Cerebellar cortex (tissue), 1 donor: ENCODE results near the gene TNNT3.
A peak's percentile ranks its signal among the peaks of the same experiment; 100 is the strongest.
"Not testable (repeated sequence)": the region's sequence is repeated elsewhere in the genome, so short reads cannot be mapped to it uniquely, and the experiment has no call there.

ENCODE experiments used
- DNase-seq: peaks from one replicate; pipeline ENCODE4 v3.0.0-alpha.2; 2015; ENCODE audit warnings: low spot score

TNNT3 gene

DNA sequence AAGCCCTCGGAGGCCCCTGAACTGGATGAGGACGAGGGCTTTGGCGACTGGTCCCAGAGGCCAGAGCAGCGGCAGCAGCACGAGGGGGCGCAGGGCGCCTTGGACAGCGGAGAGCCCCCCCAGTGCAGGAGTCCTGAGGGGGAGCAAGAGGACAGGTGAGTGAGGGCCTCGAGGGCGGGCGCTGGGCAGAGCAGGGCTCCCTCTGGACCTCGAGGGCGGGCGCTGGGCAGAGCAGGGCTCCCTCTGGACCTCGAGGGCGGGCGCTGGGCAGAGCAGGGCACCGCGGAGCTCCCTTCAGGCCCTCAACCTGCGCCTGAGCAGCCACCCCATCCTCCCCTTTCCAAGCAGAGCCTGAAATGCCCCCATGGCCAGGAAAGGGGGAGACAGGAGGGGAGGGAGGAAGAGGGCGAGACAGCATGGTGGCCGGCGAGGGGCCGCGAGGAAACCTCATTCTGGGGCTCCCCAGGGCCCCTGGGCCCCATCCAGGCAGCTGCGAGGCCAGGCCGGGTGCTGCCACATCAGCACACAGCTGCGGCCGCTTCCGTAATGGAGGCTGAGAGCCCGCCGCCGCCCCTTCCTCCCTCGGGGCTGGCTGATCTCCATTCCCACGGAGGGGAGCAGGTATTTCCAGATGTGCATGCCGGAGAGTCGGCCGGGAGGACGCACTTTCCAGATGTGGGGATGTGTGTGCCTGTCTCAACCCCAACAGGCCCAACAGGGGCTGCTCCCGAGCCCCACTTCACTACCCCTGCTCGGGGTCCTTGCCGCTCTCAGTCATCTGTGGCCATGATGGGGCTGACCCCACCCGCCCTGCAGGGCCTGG is 37.9 kb upstream of the TNNT3 start:
- DNase-seq, result no peak

- peak; percentile 52 for DNase-seq
Observed at GRCh38 chr11:1882265-1883238, 37.0 kb upstream of the TNNT3 start.

DNA sequence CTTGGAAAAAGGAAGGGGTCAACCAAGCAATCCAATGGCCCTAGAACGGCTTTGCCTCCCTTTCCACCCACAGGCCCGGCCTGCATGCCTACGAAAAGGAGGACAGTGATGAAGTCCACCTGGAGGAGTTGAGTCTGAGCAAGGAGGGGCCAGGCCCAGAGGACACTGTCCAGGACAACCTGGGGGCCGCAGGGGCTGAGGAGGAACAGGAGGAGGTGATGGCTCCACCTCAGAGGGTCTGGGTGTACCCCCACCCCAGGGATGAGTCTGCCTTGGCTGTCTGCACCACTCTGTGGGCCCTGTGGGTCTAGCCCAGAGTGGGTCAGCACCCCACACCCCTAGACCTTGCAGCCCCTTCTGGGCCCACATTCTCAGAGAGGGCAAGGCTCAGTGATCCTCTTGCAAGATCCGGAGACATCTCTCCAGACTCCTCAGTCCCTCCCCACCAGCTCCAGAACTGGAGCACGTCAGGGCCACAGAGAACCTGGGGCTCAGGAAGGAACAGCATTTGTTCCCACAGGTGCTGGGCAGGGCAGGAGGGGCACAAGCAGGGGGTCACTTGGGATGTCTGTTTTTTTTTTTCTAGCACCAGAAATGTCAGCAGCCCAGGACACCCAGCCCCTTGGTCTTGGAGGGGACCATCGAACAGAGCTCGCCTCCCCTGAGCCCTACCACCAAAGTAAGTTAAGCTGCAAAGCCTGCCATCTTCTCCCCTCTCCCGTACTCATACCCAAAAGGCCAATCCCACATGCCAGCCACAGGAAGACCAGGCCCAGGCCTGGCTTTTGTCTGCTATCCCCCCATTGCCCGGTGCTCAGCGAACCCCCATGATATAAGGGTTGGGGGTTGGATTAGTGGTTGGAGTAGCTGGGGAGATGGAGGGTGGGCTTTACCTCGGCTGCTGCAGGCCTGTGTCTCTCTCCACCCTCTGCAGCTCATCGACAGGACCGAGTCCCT is 35.9 kb upstream of the TNNT3 start:
- no peak for DNase-seq

DNA sequence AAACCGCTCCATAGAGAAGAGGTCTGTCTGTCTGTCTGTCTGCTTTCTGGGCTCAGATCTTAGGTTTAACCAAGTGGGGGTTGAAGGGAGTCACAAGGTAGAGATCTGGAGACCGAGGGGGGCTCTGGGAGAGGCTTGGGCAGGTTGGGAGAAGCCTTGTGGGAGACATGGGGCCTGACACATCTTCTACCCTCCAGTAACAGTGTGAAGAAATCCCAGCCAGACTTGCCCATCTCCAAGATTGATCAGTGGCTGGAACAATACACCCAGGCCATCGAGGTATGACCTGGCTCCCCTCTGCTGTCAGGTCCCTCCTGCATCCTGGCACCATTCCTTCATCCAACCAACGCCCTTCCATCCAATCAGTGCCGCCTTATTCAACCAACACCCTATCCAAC is 35.2 kb upstream of the TNNT3 start:
- DNase-seq, result no peak

DNA sequence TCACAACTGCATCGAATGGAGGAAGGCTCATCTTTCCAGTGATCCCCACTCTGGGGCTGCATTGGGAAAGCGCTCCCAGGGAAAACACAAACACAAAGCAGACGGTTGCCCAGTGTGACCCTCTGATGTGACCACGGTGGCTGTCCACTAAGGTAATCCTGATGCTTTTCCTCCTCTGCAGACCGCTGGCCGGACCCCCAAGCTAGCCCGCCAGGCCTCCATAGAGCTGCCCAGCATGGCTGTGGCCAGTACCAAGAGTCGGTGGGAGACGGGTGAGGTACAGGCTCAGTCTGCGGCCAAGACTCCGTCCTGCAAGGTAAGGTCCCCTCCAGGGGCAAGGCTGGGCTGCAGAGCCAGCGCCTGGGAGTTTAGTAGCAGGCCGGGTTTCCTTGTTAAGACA is 33.0 kb upstream of the TNNT3 start:
- not testable (repeated sequence) for DNase-seq

- DNase-seq, result no peak
Observed at GRCh38 chr11:1887451-1888346, 31.8 kb upstream of the TNNT3 start.

DNA sequence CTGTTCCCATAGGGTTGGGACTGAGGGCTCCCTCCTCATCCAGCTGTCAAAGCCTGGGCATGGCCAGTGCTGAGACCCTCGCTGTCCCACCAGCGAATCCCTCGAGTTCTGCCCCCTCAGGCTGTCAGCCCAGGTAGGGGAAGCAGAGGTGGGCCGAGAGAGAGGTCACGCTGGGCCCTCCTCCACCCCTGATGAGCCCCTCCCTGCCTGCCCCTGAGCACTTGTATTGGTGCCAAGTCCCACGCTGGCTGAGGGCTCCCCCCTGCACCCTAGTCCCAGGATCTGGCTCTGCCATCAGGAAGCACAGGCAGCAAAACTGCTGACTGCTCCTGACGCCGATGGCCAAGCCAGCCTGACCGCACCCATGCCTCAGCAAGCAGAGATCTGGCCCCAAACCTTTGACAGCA is 31.2 kb upstream of the TNNT3 start:
- no peak for DNase-seq

- DNase-seq, result no peak
Observed at GRCh38 chr11:1888811-1889210, 30.7 kb upstream of the TNNT3 start.

DNA sequence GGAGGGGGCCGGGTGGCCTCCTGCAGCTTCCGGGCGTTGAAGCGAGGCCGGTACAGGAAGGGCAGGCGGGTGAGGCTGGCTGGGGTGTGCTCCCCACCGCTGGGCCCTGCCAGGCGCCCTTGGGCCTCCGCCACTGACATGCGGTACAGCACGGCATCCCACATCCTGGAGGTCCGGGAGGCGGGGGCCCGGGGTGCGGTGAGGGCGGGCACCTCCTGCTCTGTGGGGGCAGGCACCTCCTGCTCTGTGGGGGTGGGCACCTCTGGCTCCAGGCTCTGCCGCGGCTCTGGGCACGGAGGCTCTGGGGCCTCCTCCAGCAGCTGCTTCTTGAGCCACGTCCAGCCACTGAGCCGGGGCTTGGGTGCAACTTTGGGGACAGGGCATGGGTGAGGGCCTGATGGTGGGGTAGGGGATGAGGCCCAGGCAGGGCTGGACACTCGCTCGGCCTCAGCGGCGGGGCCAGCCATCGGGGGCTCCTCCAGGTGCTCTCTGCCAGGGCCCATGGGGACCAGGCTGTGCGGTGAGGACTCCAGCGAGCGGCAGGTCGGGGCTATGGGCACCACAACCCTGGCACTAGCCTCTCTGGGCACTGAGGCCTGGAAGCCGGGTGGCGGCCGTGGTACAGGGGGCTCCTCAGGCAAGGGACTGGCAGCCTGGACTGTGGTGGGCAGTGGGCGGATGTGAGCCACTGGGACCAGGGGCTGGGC is 30.1 kb upstream of the TNNT3 start:
- no peak for DNase-seq

- DNase-seq, result no peak
Observed at GRCh38 chr11:1889941-1890855, 29.3 kb upstream of the TNNT3 start.

GRCh38 chr11:1890856-1891830 is 28.4 kb upstream of the TNNT3 start:
- DNase-seq, result no peak

- no peak for DNase-seq
Observed at GRCh38 chr11:1891831-1892115, 27.7 kb upstream of the TNNT3 start, which contains the start of gene PRR33. TSS of gene PRR33 (minus strand) at chr11:1891895. CDS start at chr11:1890584, 1,311 bp downstream.

DNA sequence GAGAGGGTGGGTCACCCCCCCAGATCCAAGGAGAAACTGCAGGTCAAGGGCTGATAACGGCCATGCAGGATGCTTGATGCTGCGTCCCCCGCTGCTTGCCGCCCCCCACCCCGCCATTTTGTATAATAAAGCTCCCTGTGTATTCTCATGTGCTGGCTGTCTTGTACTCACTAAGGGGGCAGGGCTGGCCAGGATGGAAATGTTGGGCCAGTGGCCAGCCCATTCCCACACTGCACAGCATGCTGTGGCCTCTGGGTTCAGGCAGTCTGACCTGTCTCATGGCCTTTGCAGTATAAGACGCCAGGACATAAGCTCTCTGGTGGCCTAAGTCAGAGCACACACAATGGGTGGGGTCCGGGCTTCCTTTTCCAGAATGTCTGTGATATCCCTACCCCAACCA is 27.4 kb upstream of the TNNT3 start:
- no peak for DNase-seq

- DNase-seq, result no peak
Observed at GRCh38 chr11:1892558-1892957, 26.9 kb upstream of the TNNT3 start.

DNA sequence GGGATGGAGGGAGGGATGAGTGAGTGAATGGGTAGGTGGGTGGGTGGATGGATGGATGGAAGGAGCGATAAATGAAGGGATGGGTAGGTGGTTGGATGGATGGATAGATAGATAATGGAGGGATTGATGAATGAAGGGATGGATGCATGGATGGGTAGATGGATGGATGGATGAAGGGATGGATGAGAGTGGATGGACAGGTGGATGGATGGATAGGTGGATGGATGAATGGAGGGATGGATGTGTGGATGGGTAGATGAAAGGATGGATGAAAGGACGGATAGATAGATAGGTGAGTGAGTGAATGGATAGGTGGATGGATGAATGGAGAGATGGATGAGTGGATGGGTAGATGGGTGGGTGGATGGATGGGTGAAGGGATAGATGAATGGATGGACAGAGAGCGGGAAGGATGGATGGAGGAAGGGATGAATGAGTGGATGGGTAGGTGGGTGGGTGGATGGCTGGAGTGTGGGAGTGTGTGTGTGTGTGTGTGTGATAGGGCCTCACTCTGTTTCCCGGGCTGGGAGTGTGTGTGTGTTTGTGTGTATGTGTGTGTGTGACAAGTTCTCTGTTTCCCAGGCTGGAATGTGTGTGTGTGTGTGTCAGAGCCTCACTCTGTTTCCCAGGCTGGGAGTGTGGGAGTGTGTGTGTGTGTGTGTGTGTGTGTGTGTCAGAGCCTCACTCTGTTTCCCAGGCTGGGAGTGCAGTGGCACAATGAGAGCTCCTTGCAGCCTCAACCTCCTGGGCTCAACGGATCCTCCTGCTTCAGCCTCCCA is 25.7 kb upstream of the TNNT3 start:
- DNase-seq, result no peak

DNA sequence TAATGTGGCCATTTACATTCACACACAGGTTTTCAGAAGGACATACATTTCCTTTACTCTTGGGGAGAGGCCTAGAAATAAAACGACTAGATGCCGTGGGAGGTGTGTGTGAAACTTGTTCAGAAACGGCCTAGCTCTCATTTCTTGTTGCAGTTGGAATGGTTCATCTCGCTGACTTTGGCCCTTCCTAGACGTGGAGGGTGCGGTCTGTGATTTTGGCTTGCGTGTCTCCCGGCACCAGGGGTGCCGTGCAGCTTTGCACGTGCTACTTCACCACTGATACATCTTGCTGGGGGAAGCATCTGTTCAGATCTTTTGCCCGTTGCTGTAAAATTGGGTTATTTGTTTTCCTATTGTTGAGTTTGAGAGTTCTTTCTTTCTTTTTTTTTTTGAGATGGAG is 24.7 kb upstream of the TNNT3 start:
- DNase-seq, result no peak

DNA sequence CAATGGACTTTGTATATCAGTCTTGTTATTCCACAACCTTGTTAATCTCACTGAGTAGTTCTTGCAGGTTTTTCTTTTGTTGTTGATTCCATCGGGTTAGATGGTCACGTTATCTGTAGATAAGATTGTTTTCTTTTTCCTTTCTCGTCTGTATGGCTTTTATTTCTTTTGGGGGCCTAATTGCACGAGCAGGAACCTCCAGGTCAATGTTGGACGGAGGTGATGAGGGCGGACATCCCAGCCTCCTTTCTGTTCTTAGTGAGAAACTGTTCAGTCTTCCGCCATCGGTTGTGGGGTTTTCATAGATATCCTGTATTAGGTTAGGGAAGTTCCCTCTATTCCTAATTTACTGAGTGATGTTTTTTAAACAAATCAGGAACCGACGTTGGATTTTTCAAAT is 23.0 kb upstream of the TNNT3 start:
- no peak for DNase-seq
